IMR-90 (cell line): ENCODE measurements around the gene NUMA1. TPM values are rescaled to one million over a fixed set of nuclear protein-coding genes. Genes with fewer than 3 reads are reported as not detected.

Source experiments
- ATAC-seq: fragments of 200-7000 bp; cut with Tn5 transposase; 2 replicates; pipeline ENCODE4 v1.9.1; 2020; ENCODE audit warnings: low read depth, mild to moderate bottlenecking, moderate library complexity
- BruUV-seq: library from RNA; stranded (reverse); fragments of 400-500 nt; replicated peaks from 2 replicates; lab custom pipeline; 2021; lab: Mats Ljungman, UMichigan
- CTCF ChIA-PET: fragments of 300-600 bp; formaldehyde crosslinking; extraction: SDS; loops from one replicate; lab custom pipeline; 2021; ENCODE audit warnings: antibody characterized with exemption; lab: Yijun Ruan, JAX
- POLR2A ChIA-PET: fragments of 300-600 bp; sonication (Branson Sonifier 250); formaldehyde crosslinking; loops from one replicate; lab custom pipeline; 2022; ENCODE audit warnings: antibody characterized with exemption; ENCODE audit not compliant: unreplicated experiment; lab: Charles Lee
- DNase-seq: peaks from one replicate; pipeline ENCODE4 v3.0.0; 2013
- H2AFZ ChIP-seq: replicated peaks from 2 replicates; pipeline ENCODE3; 2013; ENCODE audit warnings: low read length, mild to moderate bottlenecking; ENCODE audit not compliant: poor library complexity
- H2AK5ac ChIP-seq: 2 replicates; pipeline ENCODE4 v1.6.1; 2013; ENCODE audit warnings: low read depth, low read length, inconsistent platforms
- H2AK9ac ChIP-seq: replicated peaks from 2 replicates; pipeline ENCODE3; 2013; ENCODE audit warnings: mild to moderate bottlenecking, low read depth, low read length, moderate library complexity; ENCODE audit not compliant: poor library complexity
- H2BK120ac ChIP-seq: 2 replicates; pipeline ENCODE4 v1.6.1; 2013; ENCODE audit warnings: low read depth, low read length, inconsistent platforms
- H2BK15ac ChIP-seq: 3 replicates; pipeline ENCODE4 v1.6.1; 2013; ENCODE audit warnings: low read depth, low read length, inconsistent platforms
- H2BK20ac ChIP-seq: 2 replicates; pipeline ENCODE4 v1.6.1; 2013; ENCODE audit warnings: low read depth, mild to moderate bottlenecking, inconsistent platforms, low read length, moderate library complexity
- H2BK5ac ChIP-seq: 2 replicates; pipeline ENCODE4 v1.6.1; 2013; ENCODE audit warnings: mild to moderate bottlenecking, low read depth, low read length, inconsistent platforms; ENCODE audit not compliant: poor library complexity, severe bottlenecking
- H3K14ac ChIP-seq: replicated peaks from 2 replicates; pipeline ENCODE4 v1.6.1; 2013; ENCODE audit warnings: low read depth, low read length, inconsistent platforms
- H3K18ac ChIP-seq: 2 replicates; pipeline ENCODE4 v1.6.1; 2013; ENCODE audit warnings: low read depth, low read length, control low read depth
- H3K23ac ChIP-seq: 2 replicates; pipeline ENCODE4 v1.6.1; 2013; ENCODE audit warnings: low read depth, low read length, inconsistent platforms
- H3K27ac ChIP-seq: 2 replicates; pipeline ENCODE4 v1.5.1; 2013; ENCODE audit warnings: mild to moderate bottlenecking, control low read depth, low read length; ENCODE audit not compliant: insufficient read depth
- H3K27me3 ChIP-seq: 2 replicates; pipeline ENCODE4 v1.6.1; 2013; ENCODE audit warnings: low read length; ENCODE audit not compliant: control insufficient read depth, insufficient read depth
- H3K36me3 ChIP-seq: 2 replicates; pipeline ENCODE4 v1.6.1; 2013; ENCODE audit warnings: low read length, mixed read lengths; ENCODE audit not compliant: control insufficient read depth, insufficient read depth
- H3K4ac ChIP-seq: 2 replicates; pipeline ENCODE4 v1.6.1; 2013; ENCODE audit warnings: low read depth, low read length, inconsistent platforms
- H3K4me1 ChIP-seq: 2 replicates; pipeline ENCODE4 v1.6.1; 2013; ENCODE audit warnings: low read length, mixed read lengths; ENCODE audit not compliant: control insufficient read depth, insufficient read depth
- H3K4me2 ChIP-seq: 2 replicates; pipeline ENCODE4 v1.6.1; 2013; ENCODE audit warnings: low read depth, mild to moderate bottlenecking, control low read depth, low read length, moderate library complexity
- H3K4me3 ChIP-seq: 2 replicates; pipeline ENCODE4 v1.5.1; 2013; ENCODE audit warnings: low read depth, mild to moderate bottlenecking, control low read depth, low read length, moderate library complexity; ENCODE audit not compliant: insufficient read depth
- H3K56ac ChIP-seq: 2 replicates; pipeline ENCODE4 v1.6.1; 2013; ENCODE audit warnings: low read length, inconsistent platforms; ENCODE audit not compliant: insufficient read depth; ENCODE audit errors: extremely low read depth
- H3K79me1 ChIP-seq, 2 experiments: 2 replicates each; pipeline ENCODE4 v1.6.1; 2013; ENCODE audit warnings: low read length in 2 of 2, inconsistent platforms in 1 of 2, low read depth in 1 of 2
- H3K9ac ChIP-seq: 2 replicates; pipeline ENCODE4 v1.6.1; 2013; ENCODE audit warnings: low read depth, low read length, control low read depth
- H3K9me1 ChIP-seq: 2 replicates; pipeline ENCODE4 v1.6.1; 2013; ENCODE audit warnings: low read length, inconsistent platforms; ENCODE audit not compliant: insufficient read depth
- H3K9me3 ChIP-seq: 2 replicates; pipeline ENCODE4 v1.6.1; 2013; ENCODE audit warnings: low read length; ENCODE audit not compliant: control insufficient read depth, insufficient read depth
- H4K20me1 ChIP-seq: 2 replicates; pipeline ENCODE4 v1.6.1; 2013; ENCODE audit warnings: low read length, inconsistent platforms; ENCODE audit not compliant: insufficient read depth
- H4K5ac ChIP-seq: 2 replicates; pipeline ENCODE4 v1.6.1; 2013; ENCODE audit warnings: mild to moderate bottlenecking, low read depth, low read length, control low read depth
- H4K8ac ChIP-seq, 2 experiments: 2 replicates each; pipeline ENCODE4 v1.6.1; 2013; ENCODE audit warnings: low read depth in 2 of 2, low read length in 2 of 2, control low read depth in 1 of 2, inconsistent platforms in 1 of 2
- H4K91ac ChIP-seq: 2 replicates; pipeline ENCODE4 v1.6.1; 2013; ENCODE audit warnings: low read depth, low read length, inconsistent platforms; ENCODE audit not compliant: insufficient read depth
- CHD1 ChIP-seq: IDR thresholded peaks from 2 replicates; pipeline ENCODE4 v1.6.1; 2012; ENCODE audit warnings: low read depth, low read length, improper control_type of control experiment
- ELK1 ChIP-seq: fragments of 150-350 bp; IDR thresholded peaks from 2 replicates; pipeline ENCODE4 v1.6.1; 2016; ENCODE audit warnings: low read depth, mild to moderate bottlenecking, low read length, moderate library complexity, borderline replicate concordance
- MAFK ChIP-seq: IDR thresholded peaks from 2 replicates; pipeline ENCODE4 v1.6.1; 2012; ENCODE audit warnings: low read depth, low read length, improper control_type of control experiment
- MXI1 ChIP-seq: IDR thresholded peaks from 2 replicates; pipeline ENCODE4 v1.6.1; 2012; ENCODE audit warnings: low read depth, mild to moderate bottlenecking, low read length, moderate library complexity, borderline replicate concordance
- NFE2L2 ChIP-seq: fragments of 150-350 bp; IDR thresholded peaks from 2 replicates; pipeline ENCODE4 v1.6.1; 2016; ENCODE audit warnings: low read depth, mild to moderate bottlenecking, low read length
- RCOR1 ChIP-seq: IDR thresholded peaks from 2 replicates; pipeline ENCODE4 v1.6.1; 2012; ENCODE audit warnings: mild to moderate bottlenecking, low read length, improper control_type of control experiment; ENCODE audit not compliant: insufficient replicate concordance
- RFX5 ChIP-seq: IDR thresholded peaks from 2 replicates; pipeline ENCODE4 v1.8.0; 2012; ENCODE audit warnings: low read depth, mild to moderate bottlenecking, low read length, moderate library complexity
- WGBS, 2 experiments: methylation state at CpG; one replicate each; pipeline versions ENCODE4 v1.1.5 to v1.1.7; 2013; ENCODE audit warnings: missing lambda C conversion rate in 2 of 2; ENCODE audit not compliant: insufficient read length in 1 of 2; ENCODE audit errors: extremely low coverage in 2 of 2; 5-methylcytosine and 5-hydroxymethylcytosine counted together
- dilution Hi-C: fragments of 300-500 bp; cut with HindIII; formaldehyde crosslinking; loops from one replicate; pipeline ENCODE4 v1.14.3; 2018; ENCODE audit warnings: low sequenced_read_pairs; ENCODE audit not compliant: unreplicated experiment
- in situ Hi-C: fragments of 300-500 bp; cut with MboI; formaldehyde crosslinking; loops from 3 replicates; pipeline ENCODE4 v1.14.3; 2019; ENCODE audit warnings: low sequenced_read_pairs, inconsistent platforms, mixed read lengths
- intact Hi-C: fragments of 100-400 bp; cut with micrococcal nuclease; formaldehyde crosslinking; loops from 2 replicates; pipeline ENCODE4 v1.10.0; 2022
- polyA plus RNA-seq, 3 experiments: library from polyadenylated mRNA; depleted of rRNA; stranded (reverse); fragments of >200 nt; gene quantifications; 2 replicates each; pipeline ENCODE4 v1.2.3, GENCODE V29; 2012; ENCODE audit warnings: low replicate concordance in 1 of 3
- total RNA-seq: library from RNA; depleted of rRNA; stranded (reverse); fragments of >200 nt; gene quantifications from 2 replicates; pipeline ENCODE4 v1.2.3, GENCODE V29; 2012

NUMA1 gene
- total and polyA plus RNA-seq, 2 of the 4 experiments (the other 2 are of a cell fraction) = 61.7 to 97.0 TPM

DNA sequence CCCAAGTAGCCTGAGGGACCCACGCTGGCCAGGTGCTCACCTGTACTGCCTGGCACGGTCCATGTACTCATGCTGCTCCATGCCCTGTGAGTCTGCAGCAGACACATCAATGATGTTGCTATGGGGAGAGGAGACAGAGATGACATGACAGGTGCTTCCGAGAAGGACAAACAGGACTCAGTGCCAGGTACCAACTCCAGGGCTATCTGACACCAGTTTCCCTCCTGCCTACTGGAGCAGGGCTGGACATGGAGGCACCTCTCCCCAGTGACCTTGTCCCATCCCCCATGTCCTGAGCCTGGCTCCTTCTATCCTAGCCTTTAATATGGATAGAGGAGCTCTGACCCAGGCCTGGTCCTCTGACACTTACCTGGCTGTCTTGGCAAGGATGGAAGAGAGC, 18.4 kb upstream of the NUMA1 start:
- Histone ChIP-seq H2AK5ac (no peak overlapping the region), H4K8ac (no peak overlapping the region), H3K4me3 (no peak overlapping the region), H2AFZ (no peak overlapping the region), H3K36me3 (peaks cover 49% of the 10 kb centered on the region), H2AK9ac (no peak overlapping the region), H4K20me1 (no peaks in the 10 kb centered on the region; the same call in 1 of the 2 replicates), H3K79me1 (peaks cover 34 to 61% of the 10 kb centered on the region in 2 experiments), H3K23ac (no peak overlapping the region), H3K4ac (no peak overlapping the region), H3K14ac (no peak overlapping the region), H2BK120ac (no peak overlapping the region), H2BK15ac (no peak overlapping the region), H3K9ac (no peak overlapping the region), H3K4me1 (peaks cover 9% of the 10 kb centered on the region), H3K9me3 (no peaks in the 10 kb centered on the region), H3K27me3 (no peaks in the 10 kb centered on the region), H3K9me1 (peaks cover 31% of the 10 kb centered on the region), H4K91ac (no peak overlapping the region), H4K5ac (no peak overlapping the region), H3K4me2 (no peak overlapping the region), H3K56ac (no peak overlapping the region), H2BK5ac (no peak overlapping the region), H3K18ac (no peak overlapping the region), H2BK20ac (no peak overlapping the region), H3K27ac (no peak overlapping the region)
- intact Hi-C loops (no loop called here), dilution Hi-C loops (no loop called here), in situ Hi-C loops (loop anchor here (10.0 kb wide), 1 partner anchor 74 kb away; no protein-coding TSS in a partner anchor)
- BruUV-seq = no TSS peak
- DNase-seq (no peak), ATAC-seq (no peak)
- ChIA-PET POLR2A (interaction anchor here (1.1 kb wide), 1 partner anchor 43 kb away, joined by 3 read pairs; no protein-coding TSS in a partner anchor), CTCF (no interaction called here)
- no peak for TF ChIP-seq CHD1
- no peak for TF ChIP-seq RCOR1
- TF ChIP-seq ELK1 = no peak
- TF ChIP-seq MXI1 = no peak
- TF ChIP-seq MAFK = no peak
- no peak for TF ChIP-seq RFX5
- no peak for TF ChIP-seq NFE2L2
- no CpG with 5 or more reads among the region's 3 CpGs for WGBS, 2 experiments
